HG03175 (cell line): Measurements from ENCODE around the gene ZFPM1.
"Not testable (repeated sequence)": the region's sequence is repeated elsewhere in the genome, so short reads cannot be mapped to it uniquely, and the experiment has no call there.

ENCODE experiments used
- ATAC-seq: cut with Tn5 transposase; IDR thresholded peaks from one replicate; pipeline ENCODE4 v1.9.1; 2021; ENCODE audit warnings: mild to moderate bottlenecking, moderate library complexity; ENCODE audit not compliant: unreplicated experiment

ZFPM1 gene

GRCh38 chr16:88453217-88453531 lies at the start of gene ZFPM1:
Gene ZFPM1 (plus strand): TSS chr16:88453280. CDS start chr16:88453639, 359 bp downstream.
- no peak for ATAC-seq

GRCh38 chr16:88403794-88404581 lies 49.1 kb upstream of the ZFPM1 start:
- ATAC-seq = no peak

GRCh38 chr16:88404769-88405168 lies 48.3 kb upstream of the ZFPM1 start:
- ATAC-seq = no peak

DNA sequence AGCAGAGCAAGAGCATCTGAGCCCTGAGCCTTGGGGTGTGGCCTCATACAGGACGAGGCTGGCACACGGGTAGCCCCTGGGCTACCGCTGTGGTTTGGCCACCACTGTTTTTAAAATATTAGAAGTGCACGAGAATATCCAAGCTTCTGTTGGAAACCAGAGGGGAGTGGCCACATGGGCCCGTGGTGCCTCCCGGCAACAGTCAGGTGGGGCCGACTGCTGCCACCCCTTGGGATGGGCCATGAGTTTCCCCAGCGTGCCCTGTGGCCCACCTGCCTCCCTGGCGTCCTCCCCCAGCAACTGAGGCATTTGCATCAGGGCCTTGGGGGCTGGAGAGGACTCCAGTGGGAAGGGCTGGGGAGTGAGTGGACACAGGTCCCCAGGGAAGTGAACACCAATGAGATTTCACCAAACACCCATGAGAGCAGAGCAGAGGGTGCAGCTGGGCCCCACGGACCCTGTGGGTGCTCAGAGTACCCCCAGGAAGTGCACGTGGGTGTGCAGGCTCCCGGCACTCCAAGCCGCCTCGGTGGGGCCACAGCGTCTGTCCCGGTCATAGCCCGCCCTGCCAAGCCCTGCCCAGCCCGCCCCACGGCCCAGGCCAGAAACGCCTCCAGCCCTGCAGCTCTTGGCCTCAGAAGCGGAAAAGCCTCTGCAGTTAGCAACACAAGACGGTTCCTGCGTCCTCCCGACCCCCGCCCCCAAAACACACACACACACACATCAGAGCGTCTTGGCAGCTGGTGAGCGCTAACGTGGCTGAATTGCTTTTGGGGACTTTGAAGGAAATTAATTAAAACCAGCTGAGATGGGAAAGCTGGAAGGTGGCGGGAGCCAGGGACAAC lies 47.6 kb upstream of the ZFPM1 start:
- ATAC-seq = no peak

- no peak for ATAC-seq
Observed at GRCh38 chr16:88406096-88407041, 46.7 kb upstream of the ZFPM1 start.

GRCh38 chr16:88407042-88407420 lies 46.0 kb upstream of the ZFPM1 start:
- ATAC-seq = no peak

- ATAC-seq = no peak
Observed at GRCh38 chr16:88407807-88408206, 45.3 kb upstream of the ZFPM1 start.

GRCh38 chr16:88408561-88409142 lies 44.4 kb upstream of the ZFPM1 start:
- no peak for ATAC-seq

- no peak for ATAC-seq
Observed at GRCh38 chr16:88409296-88410065, 43.6 kb upstream of the ZFPM1 start.

GRCh38 chr16:88410297-88410968 lies 42.6 kb upstream of the ZFPM1 start:
- not testable (repeated sequence) for ATAC-seq

DNA sequence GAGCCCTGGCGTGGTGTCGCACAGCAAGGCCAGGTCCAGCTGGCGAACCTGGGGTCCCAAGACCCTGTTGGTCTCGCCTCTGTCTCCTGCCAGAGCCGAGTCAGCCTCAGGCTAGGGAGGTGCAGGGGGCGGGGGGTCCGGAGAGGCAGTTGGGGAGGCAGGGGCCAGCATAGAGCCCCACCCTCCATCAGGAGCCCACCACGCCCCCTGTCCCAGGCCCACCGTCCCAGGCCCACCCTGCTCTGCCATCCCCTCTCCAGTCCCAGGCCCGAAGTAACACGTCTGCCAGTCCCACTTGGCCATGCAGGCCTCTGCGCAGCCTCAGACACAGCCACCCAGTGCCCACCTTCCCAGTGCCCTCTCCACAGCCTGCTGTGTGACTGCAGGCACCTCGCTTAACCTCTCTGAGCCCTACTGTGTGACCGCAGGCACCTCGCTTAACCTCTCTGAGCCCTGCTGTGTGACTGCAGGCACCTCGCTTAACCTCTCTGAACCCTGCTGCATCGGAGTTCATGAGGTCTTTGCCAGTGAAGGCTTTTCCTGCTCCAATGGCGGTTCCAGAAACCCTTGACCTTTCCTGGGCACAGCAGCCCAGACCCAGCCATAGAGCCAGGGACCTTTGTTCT lies 41.0 kb upstream of the ZFPM1 start:
- ATAC-seq = no peak

GRCh38 chr16:88412766-88413165 lies 40.3 kb upstream of the ZFPM1 start:
- no peak for ATAC-seq

- ATAC-seq = no peak
Observed at GRCh38 chr16:88413231-88413630, 39.8 kb upstream of the ZFPM1 start.

DNA sequence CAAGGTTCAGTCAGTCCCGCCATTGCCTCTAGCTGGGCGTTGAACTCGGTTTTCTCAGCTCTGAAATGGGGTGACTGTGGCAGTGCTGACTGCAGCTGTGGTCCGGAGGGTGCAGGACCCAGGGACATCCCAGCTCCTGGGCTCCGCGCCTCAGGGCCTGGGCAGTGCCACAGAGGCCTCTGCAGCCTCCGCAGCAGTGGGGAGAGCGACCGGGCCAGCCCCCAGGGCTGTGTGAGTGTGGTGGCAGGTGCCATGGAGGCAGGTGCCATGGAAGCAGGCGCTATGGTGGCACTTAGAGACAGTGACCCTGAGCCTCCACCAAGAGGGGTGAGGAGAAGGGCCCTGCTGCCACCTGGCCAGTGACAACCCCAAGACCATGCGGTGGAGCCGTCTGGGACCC lies 39.4 kb upstream of the ZFPM1 start:
- no peak for ATAC-seq

DNA sequence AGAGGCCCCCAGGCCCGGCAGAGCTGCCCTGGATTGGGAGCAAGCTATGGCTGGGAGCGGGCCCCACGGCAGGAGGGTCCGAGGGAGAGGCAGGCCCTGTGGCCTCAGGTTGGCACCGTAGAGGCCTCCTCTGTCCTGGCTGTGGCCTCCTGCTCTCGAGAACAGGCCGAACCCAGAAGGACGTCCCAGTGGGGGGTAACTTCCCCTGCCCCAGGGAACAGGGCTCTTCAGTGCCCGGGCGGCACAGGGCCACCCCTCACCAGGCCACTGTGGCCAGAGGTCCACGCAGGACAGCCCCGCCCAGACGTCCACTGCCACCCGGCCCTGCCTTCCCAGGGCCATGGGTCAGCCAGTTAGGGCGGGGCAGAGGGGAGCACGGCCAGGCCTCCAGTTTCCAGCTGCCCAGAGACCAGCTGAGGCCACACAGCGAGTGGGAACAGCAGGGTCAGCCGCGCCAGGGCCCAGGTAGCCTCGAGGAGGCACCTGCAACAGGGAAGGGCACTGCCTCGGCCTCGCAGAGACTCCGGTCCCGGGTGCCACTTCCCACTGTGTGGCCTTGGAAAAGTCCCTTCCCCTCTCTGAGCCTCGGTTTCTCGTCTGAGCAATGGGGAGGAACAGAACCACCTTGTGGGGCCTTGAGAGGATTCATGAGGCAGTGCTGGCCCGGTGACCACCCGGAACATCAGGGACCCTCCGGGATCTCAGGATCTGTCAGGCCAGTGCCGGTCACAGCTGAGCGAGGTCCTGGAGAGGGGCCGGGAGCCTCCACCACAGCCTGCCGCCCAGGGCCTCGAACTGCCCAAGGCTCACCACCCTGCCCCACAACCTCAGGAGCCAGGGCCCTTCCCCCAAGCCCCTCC lies 38.3 kb upstream of the ZFPM1 start:
- ATAC-seq = no peak

- no peak for ATAC-seq
Observed at GRCh38 chr16:88415381-88415705, 37.7 kb upstream of the ZFPM1 start.

GRCh38 chr16:88415713-88416323 lies 37.3 kb upstream of the ZFPM1 start:
- ATAC-seq = no peak

DNA sequence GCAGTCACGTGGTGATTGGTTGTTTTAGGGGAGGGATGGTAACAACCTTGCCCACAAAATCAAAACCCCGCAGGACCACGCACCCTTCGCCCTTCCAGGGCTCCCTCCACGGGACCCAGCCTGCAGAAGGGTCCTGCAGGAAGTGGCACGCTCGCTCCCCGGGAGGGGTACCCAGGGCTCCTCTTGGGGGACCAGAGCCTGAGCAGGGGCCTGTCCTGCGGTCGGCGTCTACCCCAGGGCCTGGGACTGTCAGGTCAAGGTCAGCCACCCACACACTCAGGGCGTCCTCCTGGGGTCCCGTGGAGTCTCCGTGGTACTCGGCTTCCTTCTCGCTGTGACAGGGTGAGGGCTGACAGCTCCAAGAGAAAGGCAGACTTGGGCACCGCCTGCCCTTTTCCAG lies 36.4 kb upstream of the ZFPM1 start:
- no peak for ATAC-seq
